B cell (primary cell): ENCODE data around the gene VKORC1. TPM values are rescaled to one million over a fixed set of nuclear protein-coding genes. Genes with fewer than 3 reads are reported as not detected.
A peak's percentile ranks its signal among the peaks of the same experiment; 100 is the strongest.

ENCODE experiments used
- ATAC-seq: fragments of 200-7000 bp; cut with Tn5 transposase; one replicate; pipeline ENCODE4 v1.10.0; 2021; ENCODE audit warnings: low read depth, mild to moderate bottlenecking, moderate number of reproducible peaks, moderate library complexity
- CTCF ChIA-PET: fragments of 350-600 bp; sonication (Branson Sonifier 250); formaldehyde crosslinking; loops from one replicate; lab custom pipeline; 2021; ENCODE audit warnings: antibody characterized with exemption, inconsistent platforms; lab: Charles Lee
- POLR2A ChIA-PET: fragments of 350-600 bp; sonication (Branson Sonifier 250); formaldehyde crosslinking; loops from one replicate; lab custom pipeline; 2021; ENCODE audit warnings: antibody characterized with exemption; lab: Charles Lee
- DNase-seq: peaks from one replicate; pipeline ENCODE4 v3.0.0; 2013
- H2AFZ ChIP-seq: 2 replicates; pipeline ENCODE4 v1.6.1; 2012; ENCODE audit warnings: mild to moderate bottlenecking, low read depth, low read length; ENCODE audit not compliant: insufficient read depth, poor library complexity, severe bottlenecking
- H3K27ac ChIP-seq, 2 donors: 1 replicate in 1 of 2; 2 replicates in 1 of 2; pipeline ENCODE4 v1.5.1; 2012 to 2013; ENCODE audit warnings: low read length in 2 of 2, mild to moderate bottlenecking in 2 of 2, moderate library complexity in 1 of 2
- H3K27me3 ChIP-seq, 4 experiments: fragments of 200-600 bp in 1 of 4; sonication (generic) in 1 of 4; replicated peaks in 1 of 4; 1 replicate in 2 of 4; 2 replicates in 2 of 4; pipeline versions ENCODE4 v1.6.1 to v1.7.0; 2013 to 2016; ENCODE audit warnings: low read length in 3 of 4, mild to moderate bottlenecking in 2 of 4, mixed read lengths in 1 of 4, moderate library complexity in 1 of 4; ENCODE audit not compliant: insufficient read depth in 4 of 4, control insufficient read depth in 3 of 4; ENCODE audit errors: control extremely low read depth in 1 of 4
- H3K36me3 ChIP-seq, 2 experiments: replicated peaks in 1 of 2; 1 replicate in 1 of 2; 2 replicates in 1 of 2; pipeline versions ENCODE4 v1.6.1 to v1.7.1; 2013; ENCODE audit warnings: low read length in 1 of 2; ENCODE audit not compliant: insufficient read depth in 2 of 2, control insufficient read depth in 1 of 2; ENCODE audit errors: control extremely low read depth in 1 of 2, extremely low read depth in 1 of 2
- H3K4me1 ChIP-seq, 2 donors: fragments of 200-600 bp in 1 of 2; sonication (generic) in 1 of 2; 1 replicate in 1 of 2; 2 replicates in 1 of 2; pipeline versions ENCODE4 v1.5.1 to v1.6.1; 2013 to 2017; ENCODE audit warnings: low read length in 2 of 2; ENCODE audit not compliant: control insufficient read depth in 2 of 2, insufficient read depth in 2 of 2
- H3K4me2 ChIP-seq: replicated peaks from 2 replicates; pipeline ENCODE3; 2012; ENCODE audit warnings: mild to moderate bottlenecking, low read depth, low read length; ENCODE audit not compliant: poor library complexity, severe bottlenecking
- H3K4me3 ChIP-seq, 5 experiments: fragments of 200-600 bp in 1 of 5; sonication (generic) in 1 of 5; 1 replicate in 3 of 5; 2 replicates in 2 of 5; pipeline versions ENCODE4 v1.5.1 to v1.7.0; 2011 to 2016; ENCODE audit warnings: low read length in 4 of 5, mild to moderate bottlenecking in 4 of 5, low read depth in 2 of 5, control low read depth in 1 of 5, moderate library complexity in 1 of 5; ENCODE audit not compliant: insufficient read depth in 1 of 5; ENCODE audit errors: control extremely low read depth in 1 of 5, extremely low read depth in 1 of 5
- H3K79me2 ChIP-seq: fragments of 200-600 bp; sonication (generic); one replicate; pipeline ENCODE4 v1.6.0; 2016; ENCODE audit warnings: low read length; ENCODE audit not compliant: control insufficient read depth, insufficient read depth
- H3K9ac ChIP-seq: fragments of 200-600 bp; sonication (generic); 2 replicates; pipeline ENCODE4 v1.6.1; 2017; ENCODE audit warnings: mild to moderate bottlenecking, low read length, moderate library complexity
- H3K9me3 ChIP-seq, 3 donors: one replicate each; pipeline versions ENCODE4 v1.6.1 to v1.7.1; 2013; ENCODE audit warnings: low read length in 2 of 3; ENCODE audit not compliant: control insufficient read depth in 2 of 3, insufficient read depth in 1 of 3; ENCODE audit errors: control extremely low read depth in 1 of 3
- H4K20me1 ChIP-seq: 2 replicates; pipeline ENCODE4 v1.6.0; 2012; ENCODE audit warnings: mild to moderate bottlenecking, low read length; ENCODE audit not compliant: insufficient read depth, control insufficient read depth, poor library complexity, severe bottlenecking
- H3K27ac Mint-ChIP-seq: one replicate; pipeline ENCODE4 v1.8.0; 2021; ENCODE audit warnings: mixed read lengths
- H3K27me3 Mint-ChIP-seq: one replicate; pipeline ENCODE4 v1.8.0; 2021; ENCODE audit warnings: mixed read lengths
- H3K4me1 Mint-ChIP-seq: one replicate; pipeline ENCODE4 v1.8.0; 2021; ENCODE audit warnings: mixed read lengths
- H3K4me3 Mint-ChIP-seq: one replicate; pipeline ENCODE4 v1.8.0; 2021; ENCODE audit warnings: mixed read lengths
- H3K9me3 Mint-ChIP-seq: one replicate; pipeline ENCODE4 v1.8.0; 2022; ENCODE audit warnings: mixed read lengths; ENCODE audit not compliant: insufficient read depth
- CTCF ChIP-seq: fragments of 200-600 bp; IDR thresholded peaks from one replicate; pipeline ENCODE4 v1.8.0; 2022; ENCODE audit warnings: antibody characterized with exemption, mild to moderate bottlenecking
- EZH2 ChIP-seq: IDR thresholded peaks from 2 replicates; pipeline ENCODE4 v1.6.1; 2012; ENCODE audit warnings: borderline replicate concordance, low read depth, mild to moderate bottlenecking, moderate library complexity, low read length; ENCODE audit not compliant: insufficient read depth, poor library complexity, severe bottlenecking
- WGBS: methylation state at CpG from one replicate; pipeline ENCODE4 v1.1.5; 2013; ENCODE audit warnings: missing lambda C conversion rate; ENCODE audit not compliant: insufficient coverage; 5-methylcytosine and 5-hydroxymethylcytosine counted together
- intact Hi-C: fragments of 100-400 bp; cut with micrococcal nuclease; formaldehyde crosslinking; loops from one replicate; pipeline ENCODE4 v1.10.0; 2022
- polyA plus RNA-seq: library from polyadenylated mRNA; depleted of rRNA; stranded (reverse); fragments of >200 nt; gene quantifications from 2 replicates; pipeline ENCODE4 v1.2.3, GENCODE V29; 2012
- total RNA-seq, 2 donors: library from RNA; stranded (reverse); fragments of 120-200 nt in 1 of 2; gene quantifications; 1 replicate in 1 of 2; 2 replicates in 1 of 2; pipeline versions ENCODE4 v1.2.3 to v1.2.4, GENCODE V29; 2013 to 2022

VKORC1 gene
- total and polyA plus RNA-seq, 2 donors (not counting 1 experiment from before 2014, with no cell fraction given): 31.8 to 45.7 TPM

GRCh38 chr16:31106509-31107464 is 12.2 kb upstream of the VKORC1 start:
- no peak for DNase-seq
- Histone ChIP-seq H2AFZ (no peak overlapping the region), H3K4me3 (no peak overlapping the region), H4K20me1 (no peaks in the 10 kb centered on the region), H3K9ac (no peak overlapping the region), H3K4me1 (peaks cover 7 to 18% of the 10 kb centered on the region in 2 donors), H3K27me3 (no peaks in the 10 kb centered on the region), H3K36me3 (peaks cover 0 to 21% of the 10 kb centered on the region in 2 experiments), H3K9me3 (no peaks in the 10 kb centered on the region), H3K27ac (no peak overlapping the region), H3K79me2 (peaks cover 10% of the 10 kb centered on the region), H3K4me2 (no peak overlapping the region)
- intact Hi-C loops: loop anchor here (10.0 kb wide), 1 partner anchor 78 kb away; the partner anchor contains the start of gene FUS
- ChIA-PET POLR2A (interaction anchor here (1.1 kb wide), 1 partner anchor 11 kb away, joined by 3 read pairs; the partner anchor contains the start of gene KAT8), CTCF (interaction anchor here (0.7 kb wide), 1 partner anchor 36 kb away, joined by 4 read pairs; no protein-coding TSS in a partner anchor)
- Mint-ChIP-seq H3K27me3 (no peaks in the 10 kb centered on the region), H3K4me3 (peak overlapping the region; percentile 91), H3K4me1 (peaks cover 21% of the 10 kb centered on the region), H3K9me3 (no peaks in the 10 kb centered on the region), H3K27ac (no peak overlapping the region)
- no peak for ATAC-seq
- WGBS: 96% methylated on average over 21 of the region's 28 CpGs
- TF ChIP-seq CTCF: no peak
- TF ChIP-seq EZH2: no peak
